Subcutaneous adipose tissue (tissue), 4 donors: ENCODE measurements around the gene TNFRSF19. TPM values are rescaled to one million over a fixed set of nuclear protein-coding genes. Genes with fewer than 3 reads are reported as not detected.

Source experiments
- CTCF ChIP-seq: fragments of 450-650 bp; IDR thresholded peaks from one replicate; pipeline ENCODE4 v1.5.1; 2016; ENCODE audit warnings: low read depth, mild to moderate bottlenecking, control low read depth, antibody characterized with exemption, moderate library complexity
- total RNA-seq, 4 donors: library from RNA; depleted of rRNA; stranded (reverse); fragments of >200 nt; gene quantifications; one replicate each; pipeline ENCODE4 v1.1.0, GENCODE V29; 2016

Gene TNFRSF19
- total RNA-seq, 4 donors from 2014 or later = 0.33 to 4.0 (median 1.3) TPM

- no peak for TF ChIP-seq CTCF
These were observed 38.6 kb downstream of the TNFRSF19 start for GRCh38 chr13:23608701-23609413.

GRCh38 chr13:23609414-23609760, 39.2 kb downstream of the TNFRSF19 start:
- no peak for TF ChIP-seq CTCF

DNA sequence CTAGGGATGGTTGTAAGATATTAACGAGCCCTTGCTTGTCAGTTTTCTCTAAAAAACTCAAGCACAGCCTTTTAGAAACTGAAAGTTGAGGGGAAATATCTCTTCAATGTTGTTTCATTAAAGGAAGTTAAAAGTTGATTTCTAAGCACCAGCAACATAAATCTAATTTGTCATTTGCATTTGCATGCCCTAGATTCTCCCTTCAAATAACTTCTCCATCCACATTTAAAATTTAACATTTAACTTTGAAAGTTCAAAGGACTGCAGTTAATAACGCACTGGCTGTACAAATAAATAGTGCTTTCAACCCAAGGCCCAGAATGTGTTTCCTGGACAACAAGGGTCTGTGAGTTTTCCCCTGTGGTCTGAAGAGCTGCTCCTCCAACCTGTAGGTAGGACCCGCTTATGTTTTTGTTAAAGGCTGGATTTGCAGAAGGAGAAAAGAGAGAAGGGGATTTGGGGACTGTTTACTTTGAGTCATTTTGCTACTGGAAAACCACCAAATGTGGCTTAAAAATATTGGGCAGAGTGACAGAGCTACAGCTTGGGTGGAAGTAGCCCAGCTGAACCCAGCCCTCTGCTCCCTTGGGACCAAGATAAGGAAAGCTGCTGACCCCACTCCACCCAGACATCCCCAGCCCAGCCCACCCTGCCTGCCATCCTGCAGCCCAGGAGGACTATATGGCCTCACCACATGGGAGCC, 39.8 kb downstream of the TNFRSF19 start:
- TF ChIP-seq CTCF = no peak

- no peak for TF ChIP-seq CTCF
These were observed 40.8 kb downstream of the TNFRSF19 start for GRCh38 chr13:23610966-23611491.

DNA sequence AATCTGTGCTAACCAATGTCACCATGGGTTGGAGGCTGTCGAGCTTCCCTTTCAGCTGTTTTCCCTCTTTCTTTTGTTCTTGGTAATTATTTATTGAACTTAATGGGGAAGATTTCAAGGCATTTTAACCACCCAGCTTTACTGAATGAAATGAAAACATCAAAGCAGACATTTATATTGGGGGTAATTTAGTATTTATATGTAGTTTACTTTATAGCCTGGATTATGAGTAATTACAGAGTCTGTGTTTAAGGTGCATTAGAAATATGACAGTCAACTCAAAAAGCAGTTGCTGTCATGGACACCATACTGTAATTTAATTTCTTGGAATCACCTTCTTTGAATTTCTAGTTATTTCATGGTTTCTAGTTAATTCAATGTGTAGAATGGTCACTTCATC, 42.0 kb downstream of the TNFRSF19 start:
- TF ChIP-seq CTCF = no peak

DNA sequence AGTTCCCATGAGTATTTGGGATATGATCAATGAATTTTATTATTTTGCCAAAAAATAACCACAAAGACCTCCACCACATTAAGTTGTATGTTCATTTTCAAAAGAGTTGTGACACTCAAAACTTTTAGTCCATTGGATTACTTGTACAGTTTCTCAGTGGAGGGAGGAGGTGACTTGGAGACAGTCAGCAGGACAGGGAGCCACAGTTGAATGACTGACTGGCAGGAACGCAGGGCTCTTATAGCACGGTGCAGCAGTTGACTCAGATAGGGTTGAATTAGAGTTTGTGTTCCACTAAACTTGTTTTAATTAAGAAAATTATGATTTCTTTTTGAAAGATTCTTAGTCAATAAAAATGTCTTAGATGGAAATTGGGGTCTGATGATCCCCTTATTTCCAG, 42.5 kb downstream of the TNFRSF19 start:
- no peak for TF ChIP-seq CTCF

- TF ChIP-seq CTCF = no peak
These were observed 43.4 kb downstream of the TNFRSF19 start for GRCh38 chr13:23613596-23613995.
